SH-SY5Y (cell line): ENCODE data around the gene MEPCE.

ENCODE experiments used
- GATA2 ChIP-seq: IDR thresholded peaks from 2 replicates; pipeline ENCODE4 v1.6.1; 2011; ENCODE audit warnings: mild to moderate bottlenecking, low read depth, low read length
- GATA3 ChIP-seq: IDR thresholded peaks from 2 replicates; pipeline ENCODE4 v1.6.1; 2011; ENCODE audit warnings: low read depth, mild to moderate bottlenecking, low read length, moderate library complexity

DNA sequence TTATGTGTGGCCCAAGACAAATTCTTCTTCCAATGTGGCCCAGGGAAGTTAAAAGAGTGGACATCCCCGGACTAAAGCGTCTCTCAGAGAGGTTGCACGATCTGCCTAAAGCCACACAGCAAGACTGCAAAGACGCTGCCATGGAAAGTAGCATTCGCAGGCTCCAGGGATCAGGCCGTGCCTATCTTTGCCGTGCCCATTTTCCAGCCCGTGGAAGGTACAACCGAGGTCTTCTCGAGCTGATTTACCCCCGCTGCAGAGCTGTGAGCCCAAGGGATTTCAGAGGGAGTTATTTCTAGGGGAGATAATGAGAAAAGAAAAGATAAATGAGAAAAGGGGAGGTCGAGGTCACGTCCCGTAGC is 53.1 kb downstream of the MEPCE start:
- TF ChIP-seq GATA2 (no peak), GATA3 (no peak)
